OCI-LY3 (cell line): ENCODE results near the gene SBNO2.

Source experiments
- EZH2phosphoT487 ChIP-seq: fragments of 200-600 bp; shearing (Covaris generic); IDR thresholded peaks from 2 replicates; pipeline ENCODE4 v1.6.1; 2018; ENCODE audit warnings: antibody characterized with exemption, mixed run types, low read depth
- TF ChIP-seq, protein P1 (sequence below): fragments of 200-600, 300-600 bp; sonication (generic); IDR thresholded peaks from 2 replicates; pipeline ENCODE4 v1.5.1; 2014; ENCODE audit warnings: antibody characterized with exemption, low read length, low read depth

- TF ChIP-seq, protein P1, sequence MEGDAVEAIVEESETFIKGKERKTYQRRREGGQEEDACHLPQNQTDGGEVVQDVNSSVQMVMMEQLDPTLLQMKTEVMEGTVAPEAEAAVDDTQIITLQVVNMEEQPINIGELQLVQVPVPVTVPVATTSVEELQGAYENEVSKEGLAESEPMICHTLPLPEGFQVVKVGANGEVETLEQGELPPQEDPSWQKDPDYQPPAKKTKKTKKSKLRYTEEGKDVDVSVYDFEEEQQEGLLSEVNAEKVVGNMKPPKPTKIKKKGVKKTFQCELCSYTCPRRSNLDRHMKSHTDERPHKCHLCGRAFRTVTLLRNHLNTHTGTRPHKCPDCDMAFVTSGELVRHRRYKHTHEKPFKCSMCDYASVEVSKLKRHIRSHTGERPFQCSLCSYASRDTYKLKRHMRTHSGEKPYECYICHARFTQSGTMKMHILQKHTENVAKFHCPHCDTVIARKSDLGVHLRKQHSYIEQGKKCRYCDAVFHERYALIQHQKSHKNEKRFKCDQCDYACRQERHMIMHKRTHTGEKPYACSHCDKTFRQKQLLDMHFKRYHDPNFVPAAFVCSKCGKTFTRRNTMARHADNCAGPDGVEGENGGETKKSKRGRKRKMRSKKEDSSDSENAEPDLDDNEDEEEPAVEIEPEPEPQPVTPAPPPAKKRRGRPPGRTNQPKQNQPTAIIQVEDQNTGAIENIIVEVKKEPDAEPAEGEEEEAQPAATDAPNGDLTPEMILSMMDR, result no peak
- no peak for TF ChIP-seq EZH2phosphoT487
Observed at GRCh38 chr19:1166872-1167573, 7.0 kb downstream of the SBNO2 start.
